SK-N-SH (cell line): Measurements from ENCODE around the gene NBEA. TPM values are rescaled to one million over a fixed set of nuclear protein-coding genes. Genes with fewer than 3 reads are reported as not detected.

Source experiments
- CTCF ChIA-PET: fragments of 300-600, 350-600 bp; formaldehyde crosslinking; extraction: SDS; loops from one replicate; lab custom pipeline; 2021; lab: Yijun Ruan, JAX
- POLR2A ChIA-PET: fragments of 350-600 bp; sonication (Branson Sonifier 250); formaldehyde crosslinking; extraction: SDS; loops from one replicate; lab custom pipeline; 2020; ENCODE audit warnings: antibody characterized with exemption, inconsistent platforms; lab: Yijun Ruan, JAX
- DNase-seq: peaks from one replicate; pipeline ENCODE4 v3.0.0; 2012
- H2AFZ ChIP-seq: fragments of 200-600 bp; sonication (generic); 2 replicates; pipeline ENCODE4 v1.8.1; 2016; ENCODE audit warnings: antibody characterized with exemption, mild to moderate bottlenecking, low read depth
- H3F3A ChIP-seq: fragments of 200-600 bp; sonication (generic); replicated peaks from 2 replicates; pipeline ENCODE3; 2016; ENCODE audit warnings: antibody characterized with exemption, mild to moderate bottlenecking; ENCODE audit not compliant: insufficient read depth
- H3K27ac ChIP-seq, 2 experiments: fragments of 200-500 bp in 1 of 2; fragments of 200-600 bp in 1 of 2; sonication (Bioruptor generic) in 1 of 2; sonication (generic), shearing (Covaris generic) in 1 of 2; 2 replicates each; pipeline versions ENCODE4 v1.5.1 to v1.6.1; 2014 to 2016; ENCODE audit warnings: low read depth in 2 of 2, inconsistent platforms in 1 of 2, low read length in 1 of 2, mild to moderate bottlenecking in 1 of 2, mixed read lengths in 1 of 2
- H3K27me3 ChIP-seq: fragments of 200-600 bp; sonication (generic), shearing (Covaris generic); 2 replicates; pipeline ENCODE4 v1.6.1; 2016; ENCODE audit warnings: mixed run types; ENCODE audit not compliant: insufficient read depth
- H3K36me3 ChIP-seq, 2 experiments: fragments of 200-500 bp in 1 of 2; fragments of 200-600 bp in 1 of 2; sonication (Bioruptor generic) in 1 of 2; sonication (generic) in 1 of 2; replicated peaks in 1 of 2; 2 replicates each; pipeline versions ENCODE3 to v1.5.1; 2014 to 2016; ENCODE audit warnings: low read length in 1 of 2, mild to moderate bottlenecking in 1 of 2; ENCODE audit not compliant: insufficient read depth in 2 of 2, control insufficient read depth in 1 of 2
- H3K4me1 ChIP-seq, 2 experiments: fragments of 200-500 bp in 1 of 2; fragments of 200-600 bp in 1 of 2; sonication (Bioruptor generic) in 1 of 2; sonication (generic), shearing (Covaris generic) in 1 of 2; 2 replicates each; pipeline versions ENCODE4 v1.5.1 to v1.6.1; 2014 to 2016; ENCODE audit warnings: low read depth in 1 of 2, low read length in 1 of 2, mixed run types in 1 of 2; ENCODE audit not compliant: insufficient read depth in 2 of 2, control insufficient read depth in 1 of 2
- H3K4me2 ChIP-seq: fragments of 200-600 bp; sonication (generic), shearing (Covaris generic); 2 replicates; pipeline ENCODE4 v1.6.1; 2017; ENCODE audit warnings: mixed run types
- H3K4me3 ChIP-seq, 2 experiments: fragments of 200-500 bp in 1 of 2; fragments of 200-600 bp in 1 of 2; sonication (Bioruptor generic) in 1 of 2; sonication (generic), shearing (Covaris generic) in 1 of 2; 2 replicates each; pipeline versions ENCODE4 v1.5.1 to v1.8.1; 2014 to 2016; ENCODE audit warnings: low read depth in 2 of 2, inconsistent platforms in 1 of 2, low read length in 1 of 2, mild to moderate bottlenecking in 1 of 2, mixed read lengths in 1 of 2, moderate library complexity in 1 of 2
- H3K79me2 ChIP-seq: fragments of 200-600 bp; sonication (generic); 2 replicates; pipeline ENCODE4 v1.8.1; 2017; ENCODE audit warnings: mild to moderate bottlenecking; ENCODE audit not compliant: insufficient read depth
- H3K9ac ChIP-seq: fragments of 200-600 bp; sonication (generic); 2 replicates; pipeline ENCODE4 v1.6.1; 2017; ENCODE audit warnings: mixed run types
- H3K9me2 ChIP-seq: fragments of 200-600 bp; sonication (generic); 2 replicates; pipeline ENCODE4 v1.6.1; 2017; ENCODE audit warnings: mixed run types
- H3K9me3 ChIP-seq: fragments of 200-600 bp; sonication (generic); 2 replicates; pipeline ENCODE4 v1.6.1; 2017; ENCODE audit warnings: mixed run types, mild to moderate bottlenecking, moderate library complexity
- H4K20me1 ChIP-seq: fragments of 200-600 bp; sonication (generic); 2 replicates; pipeline ENCODE4 v1.6.1; 2017; ENCODE audit warnings: mild to moderate bottlenecking, mixed run types; ENCODE audit not compliant: insufficient read depth
- CHD2 ChIP-seq: fragments of 150-350 bp; IDR thresholded peaks from 2 replicates; pipeline ENCODE4 v1.6.1; 2018; ENCODE audit warnings: low read length; ENCODE audit not compliant: partially characterized antibody
- ELF1 ChIP-seq: IDR thresholded peaks from 2 replicates; pipeline ENCODE4 v1.4.0; 2012
- EZH2phosphoT487 ChIP-seq: fragments of 200-600 bp; sonication (generic); IDR thresholded peaks from 2 replicates; pipeline ENCODE4 v1.6.1; 2017; ENCODE audit warnings: low read depth, mixed run types, mild to moderate bottlenecking, antibody characterized with exemption, moderate library complexity, borderline replicate concordance
- FOSL2 ChIP-seq: IDR thresholded peaks from 2 replicates; pipeline ENCODE4 v1.4.0; 2012; ENCODE audit warnings: low read depth, mild to moderate bottlenecking, moderate library complexity, borderline replicate concordance
- FOXJ3 ChIP-seq: sonication (generic); formaldehyde crosslinking; IDR thresholded peaks from 2 replicates; pipeline ENCODE4 v1.5.1; 2020; ENCODE audit warnings: mild to moderate bottlenecking, missing genetic modification reagents
- JUND ChIP-seq: IDR thresholded peaks from 2 replicates; pipeline ENCODE4 v1.4.0; 2012
- MEF2A ChIP-seq: IDR thresholded peaks from 2 replicates; pipeline ENCODE4 v1.4.0; 2012; ENCODE audit warnings: low read depth, borderline replicate concordance
- NFIC ChIP-seq: IDR thresholded peaks from 2 replicates; pipeline ENCODE4 v1.4.0; 2012; ENCODE audit warnings: borderline replicate concordance
- NRF1 ChIP-seq: IDR thresholded peaks from 2 replicates; pipeline ENCODE4 v1.6.1; 2012; ENCODE audit warnings: low read depth, mild to moderate bottlenecking, low read length
- RCOR1 ChIP-seq: fragments of 150-350 bp; IDR thresholded peaks from 2 replicates; pipeline ENCODE4 v1.6.1; 2017; ENCODE audit warnings: antibody characterized with exemption, low read length
- SIN3A ChIP-seq: IDR thresholded peaks from 2 replicates; pipeline ENCODE4 v1.6.1; 2012; ENCODE audit warnings: low read depth, mild to moderate bottlenecking, low read length, moderate library complexity, borderline replicate concordance
- SMC3 ChIP-seq: IDR thresholded peaks from 2 replicates; pipeline ENCODE4 v1.6.1; 2012; ENCODE audit warnings: low read depth, low read length, improper control_type of control experiment
- TEAD4 ChIP-seq: IDR thresholded peaks from 2 replicates; pipeline ENCODE4 v1.4.0; 2012; ENCODE audit warnings: mild to moderate bottlenecking, borderline replicate concordance; ENCODE audit not compliant: insufficient read depth
- YY1 ChIP-seq: IDR thresholded peaks from 2 replicates; pipeline ENCODE4 v1.4.0; 2012; ENCODE audit warnings: low read depth, mild to moderate bottlenecking
- polyA plus RNA-seq, 3 experiments: library from polyadenylated mRNA; depleted of rRNA; stranded (reverse); fragments of >200 nt; gene quantifications; 2 replicates each; pipeline ENCODE4 v1.2.3, GENCODE V29; 2012
- TF ChIP-seq, protein P1 (sequence below): fragments of 150-350 bp; IDR thresholded peaks from 2 replicates; pipeline ENCODE4 v1.6.1; 2016; ENCODE audit warnings: mild to moderate bottlenecking, low read depth, low read length
- TF ChIP-seq, protein P2 (sequence below): fragments of 200-600 bp; sonication (generic); IDR thresholded peaks from 2 replicates; pipeline ENCODE4 v1.6.1; 2017; ENCODE audit warnings: antibody characterized with exemption, mild to moderate bottlenecking, moderate library complexity
- TF ChIP-seq, protein P3 (sequence below): IDR thresholded peaks from 2 replicates; pipeline ENCODE4; 2012
- TF ChIP-seq, protein P4 (sequence below): fragments of 150-350 bp; IDR thresholded peaks from 2 replicates; pipeline ENCODE4 v1.6.1; 2017; ENCODE audit warnings: antibody characterized with exemption, low read length, low read depth, borderline replicate concordance

The NBEA gene
- polyA plus RNA-seq, 1 of the 3 experiments (the other 2 are of a cell fraction) = 12.3 TPM

DNA sequence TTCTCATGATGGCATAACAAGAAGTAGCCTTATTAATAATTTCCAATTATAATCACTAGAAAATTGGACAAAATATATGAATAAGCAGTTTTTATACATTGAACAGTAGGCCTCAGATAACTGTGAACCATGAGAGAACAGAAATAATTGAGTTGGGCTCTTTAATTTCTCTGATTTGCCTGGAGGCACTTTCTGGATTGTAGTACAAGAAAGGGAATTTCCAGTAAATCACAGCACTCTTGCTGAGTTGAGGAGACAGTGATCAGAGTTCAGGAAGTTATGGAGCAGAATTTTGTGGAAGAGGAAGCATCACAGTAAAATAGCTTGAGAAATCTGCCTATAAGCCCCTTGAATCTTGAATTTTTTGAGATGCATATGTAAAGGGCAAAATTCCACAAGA lies 318.2 kb downstream of the NBEA start:
- POLR2A ChIA-PET = no interaction called here
- no peak for DNase-seq
- Histone ChIP-seq H3K27ac (no peak overlapping the region; a peak in 1 of 4 replicates), H3K36me3 (no peaks in the 10 kb centered on the region), H3K9me3 (0 out of 2 replicates have a peak, but pooled peaks cover 3% of the 10 kb centered on the region), H3F3A (no peaks in the 10 kb centered on the region), H4K20me1 (no peaks in the 10 kb centered on the region), H3K4me3 (no peak overlapping the region), H3K4me2 (no peak overlapping the region), H2AFZ (no peak overlapping the region), H3K79me2 (no peaks in the 10 kb centered on the region), H3K9me2 (no peaks in the 10 kb centered on the region), H3K4me1 (no peaks in the 10 kb centered on the region), H3K9ac (no peak overlapping the region), H3K27me3 (no peaks in the 10 kb centered on the region)
- TF ChIP-seq NRF1 = no peak
- TF ChIP-seq, protein P1, sequence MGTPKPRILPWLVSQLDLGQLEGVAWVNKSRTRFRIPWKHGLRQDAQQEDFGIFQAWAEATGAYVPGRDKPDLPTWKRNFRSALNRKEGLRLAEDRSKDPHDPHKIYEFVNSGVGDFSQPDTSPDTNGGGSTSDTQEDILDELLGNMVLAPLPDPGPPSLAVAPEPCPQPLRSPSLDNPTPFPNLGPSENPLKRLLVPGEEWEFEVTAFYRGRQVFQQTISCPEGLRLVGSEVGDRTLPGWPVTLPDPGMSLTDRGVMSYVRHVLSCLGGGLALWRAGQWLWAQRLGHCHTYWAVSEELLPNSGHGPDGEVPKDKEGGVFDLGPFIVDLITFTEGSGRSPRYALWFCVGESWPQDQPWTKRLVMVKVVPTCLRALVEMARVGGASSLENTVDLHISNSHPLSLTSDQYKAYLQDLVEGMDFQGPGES = no peak
- TF ChIP-seq NFIC = no peak
- no peak for TF ChIP-seq EZH2phosphoT487
- TF ChIP-seq YY1 = no peak
- no peak for TF ChIP-seq CHD2
- no peak for TF ChIP-seq SIN3A
- TF ChIP-seq TEAD4 = no peak
- no peak for TF ChIP-seq SMC3
- TF ChIP-seq, protein P2, sequence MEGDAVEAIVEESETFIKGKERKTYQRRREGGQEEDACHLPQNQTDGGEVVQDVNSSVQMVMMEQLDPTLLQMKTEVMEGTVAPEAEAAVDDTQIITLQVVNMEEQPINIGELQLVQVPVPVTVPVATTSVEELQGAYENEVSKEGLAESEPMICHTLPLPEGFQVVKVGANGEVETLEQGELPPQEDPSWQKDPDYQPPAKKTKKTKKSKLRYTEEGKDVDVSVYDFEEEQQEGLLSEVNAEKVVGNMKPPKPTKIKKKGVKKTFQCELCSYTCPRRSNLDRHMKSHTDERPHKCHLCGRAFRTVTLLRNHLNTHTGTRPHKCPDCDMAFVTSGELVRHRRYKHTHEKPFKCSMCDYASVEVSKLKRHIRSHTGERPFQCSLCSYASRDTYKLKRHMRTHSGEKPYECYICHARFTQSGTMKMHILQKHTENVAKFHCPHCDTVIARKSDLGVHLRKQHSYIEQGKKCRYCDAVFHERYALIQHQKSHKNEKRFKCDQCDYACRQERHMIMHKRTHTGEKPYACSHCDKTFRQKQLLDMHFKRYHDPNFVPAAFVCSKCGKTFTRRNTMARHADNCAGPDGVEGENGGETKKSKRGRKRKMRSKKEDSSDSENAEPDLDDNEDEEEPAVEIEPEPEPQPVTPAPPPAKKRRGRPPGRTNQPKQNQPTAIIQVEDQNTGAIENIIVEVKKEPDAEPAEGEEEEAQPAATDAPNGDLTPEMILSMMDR = no peak
- TF ChIP-seq, protein P3, sequence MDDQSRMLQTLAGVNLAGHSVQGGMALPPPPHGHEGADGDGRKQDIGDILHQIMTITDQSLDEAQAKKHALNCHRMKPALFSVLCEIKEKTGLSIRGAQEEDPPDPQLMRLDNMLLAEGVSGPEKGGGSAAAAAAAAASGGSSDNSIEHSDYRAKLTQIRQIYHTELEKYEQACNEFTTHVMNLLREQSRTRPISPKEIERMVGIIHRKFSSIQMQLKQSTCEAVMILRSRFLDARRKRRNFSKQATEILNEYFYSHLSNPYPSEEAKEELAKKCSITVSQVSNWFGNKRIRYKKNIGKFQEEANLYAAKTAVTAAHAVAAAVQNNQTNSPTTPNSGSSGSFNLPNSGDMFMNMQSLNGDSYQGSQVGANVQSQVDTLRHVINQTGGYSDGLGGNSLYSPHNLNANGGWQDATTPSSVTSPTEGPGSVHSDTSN = no peak
- no peak for TF ChIP-seq JUND
- no peak for TF ChIP-seq ELF1
- TF ChIP-seq FOSL2 = no peak
- no peak for TF ChIP-seq FOXJ3 (CRISPR knock-in tag)
- no peak for TF ChIP-seq MEF2A
- TF ChIP-seq RCOR1 = no peak
- TF ChIP-seq, protein P4, sequence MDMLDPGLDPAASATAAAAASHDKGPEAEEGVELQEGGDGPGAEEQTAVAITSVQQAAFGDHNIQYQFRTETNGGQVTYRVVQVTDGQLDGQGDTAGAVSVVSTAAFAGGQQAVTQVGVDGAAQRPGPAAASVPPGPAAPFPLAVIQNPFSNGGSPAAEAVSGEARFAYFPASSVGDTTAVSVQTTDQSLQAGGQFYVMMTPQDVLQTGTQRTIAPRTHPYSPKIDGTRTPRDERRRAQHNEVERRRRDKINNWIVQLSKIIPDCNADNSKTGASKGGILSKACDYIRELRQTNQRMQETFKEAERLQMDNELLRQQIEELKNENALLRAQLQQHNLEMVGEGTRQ = no peak
- CTCF ChIA-PET = no interaction called here
